Suprapubic skin (tissue), 4 donors: ENCODE results near the gene SNRK. TPM values are rescaled to one million over a fixed set of nuclear protein-coding genes. Genes with fewer than 3 reads are reported as not detected.

Experiments
- DNase-seq, 2 donors: peaks; one replicate each; pipeline ENCODE4 v3.0.0-alpha.2; 2019; ENCODE audit warnings: low spot score in 2 of 2
- H3K27ac ChIP-seq: fragments of 200-600 bp; sonication (generic); one replicate; pipeline ENCODE4 v1.5.1; 2019
- H3K27me3 ChIP-seq: fragments of 200-600 bp; sonication (generic); one replicate; pipeline ENCODE4 v1.5.1; 2019
- H3K36me3 ChIP-seq: fragments of 200-600 bp; sonication (generic); one replicate; pipeline ENCODE4 v1.5.1; 2019
- H3K4me1 ChIP-seq: fragments of 200-600 bp; sonication (generic); one replicate; pipeline ENCODE4 v1.5.1; 2019
- H3K4me3 ChIP-seq: fragments of 200-600 bp; sonication (generic); one replicate; pipeline ENCODE4 v1.5.1; 2019; ENCODE audit warnings: mild to moderate bottlenecking
- H3K9me3 ChIP-seq: fragments of 200-600 bp; sonication (generic); one replicate; pipeline ENCODE4 v1.5.1; 2019
- CTCF ChIP-seq, 2 donors: fragments of 200-600 bp in 1 of 2; fragments of 450-650 bp in 1 of 2; sonication (generic) in 1 of 2; IDR thresholded peaks; one replicate each; pipeline ENCODE4 v1.5.1; 2016 to 2019; ENCODE audit warnings: antibody characterized with exemption in 2 of 2, mild to moderate bottlenecking in 1 of 2, moderate library complexity in 1 of 2
- EP300 ChIP-seq: sonication (generic); formaldehyde crosslinking; IDR thresholded peaks from one replicate; pipeline ENCODE4 v1.6.1; 2017; ENCODE audit warnings: antibody characterized with exemption
- POLR2A ChIP-seq, 2 donors: fragments of 450-650 bp; IDR thresholded peaks; one replicate each; pipeline ENCODE4 v1.6.1; 2017; ENCODE audit warnings: antibody characterized with exemption in 2 of 2, mild to moderate bottlenecking in 2 of 2, moderate library complexity in 2 of 2
- POLR2AphosphoS5 ChIP-seq, 3 donors: sonication (generic); formaldehyde crosslinking; IDR thresholded peaks; one replicate each; pipeline ENCODE4 v1.6.1; 2017; ENCODE audit warnings: antibody characterized with exemption in 3 of 3
- WGBS: methylation state at CpG from one replicate; pipeline ENCODE4 v1.1.5; 2018; 5-methylcytosine and 5-hydroxymethylcytosine counted together
- total RNA-seq, 4 donors: library from RNA; depleted of rRNA; stranded (reverse); fragments of >200 nt; gene quantifications; one replicate each; pipeline ENCODE4 v1.1.0, GENCODE V29; 2016

SNRK gene
- total RNA-seq, 4 donors from 2014 or later: 107 to 213 (median 177) TPM

GRCh38 chr3:43281020-43281419 lies 5.3 kb upstream of the SNRK start:
- H3K27ac ChIP-seq: no peak overlapping the region
- H3K9me3 ChIP-seq: no peaks in the 10 kb centered on the region
- no peak for DNase-seq
- no peaks in the 10 kb centered on the region for H3K36me3 ChIP-seq
- WGBS: 86% methylated on average over 2 of the region's 2 CpGs
- H3K27me3 ChIP-seq: no peaks in the 10 kb centered on the region
- TF ChIP-seq POLR2A (IDR thresholded peaks at IDR 0.05): no peak
- TF ChIP-seq CTCF (IDR thresholded peaks at IDR 0.05): no peak
- TF ChIP-seq EP300: no peak
- TF ChIP-seq POLR2AphosphoS5 (IDR thresholded peaks at IDR 0.05): no peak
- peaks cover 26% of the 10 kb centered on the region for H3K4me1 ChIP-seq
- no peak overlapping the region for H3K4me3 ChIP-seq

- DNase-seq: no peak
- Histone ChIP-seq H3K27ac (peak overlapping the region; percentile 38), H3K36me3 (no peaks in the 10 kb centered on the region), H3K9me3 (no peaks in the 10 kb centered on the region), H3K27me3 (no peaks in the 10 kb centered on the region), H3K4me3 (no peak overlapping the region), H3K4me1 (peaks cover 42% of the 10 kb centered on the region)
- no peak for TF ChIP-seq POLR2A (IDR thresholded peaks at IDR 0.05)
- TF ChIP-seq POLR2AphosphoS5 (IDR thresholded peaks at IDR 0.05): no peak
- no peak for TF ChIP-seq EP300
- no peak for TF ChIP-seq CTCF (IDR thresholded peaks at IDR 0.05)
- WGBS: 38% methylated on average over 1 of the region's 1 CpG
Observed at GRCh38 chr3:43284171-43284570, 2.2 kb upstream of the SNRK start.

DNA sequence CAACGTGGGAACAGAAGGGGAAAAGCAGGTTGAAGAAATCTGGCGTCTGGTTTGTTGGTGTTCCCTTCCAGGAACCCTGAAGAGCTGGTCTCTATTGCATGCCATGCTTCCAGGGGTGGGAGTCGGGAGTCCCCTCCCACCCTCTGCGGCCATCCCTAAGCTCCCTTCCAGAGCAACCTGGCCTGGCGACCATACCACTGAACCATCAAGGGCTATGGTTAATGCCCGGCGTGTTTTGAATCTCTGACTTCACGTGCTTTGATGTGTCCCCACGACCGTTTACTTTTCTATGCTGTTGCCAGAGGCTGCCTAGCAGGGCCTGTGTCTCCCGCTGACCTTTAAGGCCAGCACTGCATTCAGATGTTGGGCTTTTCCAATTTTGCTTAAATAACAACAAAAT lies 696 bp upstream of the SNRK start:
- H3K4me1 ChIP-seq: peaks cover 55% of the 10 kb centered on the region
- no peaks in the 10 kb centered on the region for H3K36me3 ChIP-seq
- peak overlapping the region; percentile 68 for H3K4me3 ChIP-seq
- no peak for DNase-seq
- no peaks in the 10 kb centered on the region for H3K9me3 ChIP-seq
- TF ChIP-seq EP300 (no peak), POLR2A (IDR thresholded peaks at IDR 0.05) (no peak), POLR2AphosphoS5 (IDR thresholded peaks at IDR 0.05) (no peak), CTCF (IDR thresholded peaks at IDR 0.05) (no peak)
- H3K27me3 ChIP-seq: no peaks in the 10 kb centered on the region
- 60% methylated on average over 11 of the region's 11 CpGs for WGBS
- H3K27ac ChIP-seq: peak overlapping the region; percentile 98

DNA sequence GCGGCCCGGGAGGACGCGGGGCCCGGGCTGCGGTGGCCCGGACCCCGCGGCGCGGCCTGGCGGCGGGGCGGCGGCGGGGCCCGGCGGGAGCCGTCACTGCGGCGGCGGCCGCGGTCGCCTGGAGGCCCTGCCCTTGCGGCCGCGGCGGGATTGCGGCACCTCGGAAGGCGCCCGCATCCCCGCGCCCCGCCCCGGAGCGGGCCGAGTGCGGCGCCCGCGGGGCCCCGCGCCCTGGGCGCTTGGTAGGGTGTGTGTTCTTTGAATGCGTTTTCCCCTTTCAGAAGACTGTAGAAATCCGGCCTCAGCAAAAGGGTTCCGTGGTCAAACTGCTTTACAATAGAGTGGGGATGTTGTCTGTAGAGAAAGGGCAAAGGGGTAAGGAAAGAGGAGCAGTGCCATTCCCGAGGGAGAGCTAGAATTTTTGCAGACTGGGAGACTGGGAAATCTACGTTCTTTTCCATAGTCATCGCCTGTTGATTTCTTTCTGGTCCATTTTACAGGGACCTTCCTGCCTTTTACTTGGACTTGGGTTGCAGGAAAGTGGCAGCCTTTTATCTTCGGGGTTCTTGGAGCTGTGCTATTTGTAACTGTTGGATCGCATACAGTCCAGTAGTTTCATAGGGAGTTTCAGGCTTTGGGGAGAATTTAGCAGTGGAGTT lies 630 bp downstream of the SNRK start:
- WGBS: under 1% methylated on average over 25 of the region's 54 CpGs
- Histone ChIP-seq H3K4me3 (peak overlapping the region; percentile 68), H3K36me3 (no peaks in the 10 kb centered on the region), H3K4me1 (peaks cover 68% of the 10 kb centered on the region), H3K9me3 (no peaks in the 10 kb centered on the region), H3K27ac (peak overlapping the region; percentile 98), H3K27me3 (no peaks in the 10 kb centered on the region)
- DNase-seq: no peak
- no peak for TF ChIP-seq POLR2A (IDR thresholded peaks at IDR 0.05)
- no peak for TF ChIP-seq POLR2AphosphoS5 (IDR thresholded peaks at IDR 0.05)
- no peak for TF ChIP-seq CTCF (IDR thresholded peaks at IDR 0.05)
- TF ChIP-seq EP300: no peak

GRCh38 chr3:43287500-43287873 lies 1.1 kb downstream of the SNRK start:
- no peaks in the 10 kb centered on the region for H3K36me3 ChIP-seq
- H3K4me1 ChIP-seq: peaks cover 74% of the 10 kb centered on the region
- H3K4me3 ChIP-seq: peak overlapping the region; percentile 68
- H3K27ac ChIP-seq: peak overlapping the region; percentile 98
- 7% methylated on average over 3 of the region's 3 CpGs for WGBS
- no peaks in the 10 kb centered on the region for H3K27me3 ChIP-seq
- no peaks in the 10 kb centered on the region for H3K9me3 ChIP-seq
- no peak for DNase-seq
- TF ChIP-seq POLR2A (IDR thresholded peaks at IDR 0.05) (no peak), POLR2AphosphoS5 (IDR thresholded peaks at IDR 0.05) (no peak), CTCF (IDR thresholded peaks at IDR 0.05) (no peak), EP300 (no peak)
